SJSA1 (cell line): Measurements from ENCODE around the gene COL2A1. TPM values are rescaled to one million over a fixed set of nuclear protein-coding genes. Genes with fewer than 3 reads are reported as not detected.

Source experiments
- DNase-seq, 2 experiments: peaks; one replicate each; pipeline ENCODE4 v3.0.0-alpha.2; 2015 to 2020; ENCODE audit warnings: low spot score in 2 of 2, low read depth in 1 of 2
- H3K27ac ChIP-seq: fragments of 250-450 bp; sonication (Bioruptor Pico); 2 replicates; pipeline ENCODE4 v1.5.1; 2020; ENCODE audit warnings: mild to moderate bottlenecking, moderate library complexity
- H3K27me3 ChIP-seq: fragments of 250-450 bp; sonication (Bioruptor Pico); replicated peaks from 2 replicates; pipeline ENCODE4 v1.5.1; 2020; ENCODE audit warnings: mild to moderate bottlenecking, moderate library complexity
- H3K36me3 ChIP-seq: fragments of 250-450 bp; sonication (Bioruptor Pico); 2 replicates; pipeline ENCODE4 v1.5.1; 2020; ENCODE audit warnings: mild to moderate bottlenecking
- H3K4me1 ChIP-seq: fragments of 250-450 bp; sonication (Bioruptor Pico); replicated peaks from 2 replicates; pipeline ENCODE4 v1.6.1; 2021; ENCODE audit warnings: mild to moderate bottlenecking
- H3K4me3 ChIP-seq: fragments of 250-450 bp; sonication (Bioruptor Pico); 2 replicates; pipeline ENCODE4 v1.5.1; 2020; ENCODE audit warnings: mild to moderate bottlenecking
- H3K9me3 ChIP-seq: fragments of 250-450 bp; sonication (Bioruptor Pico); replicated peaks from 2 replicates; pipeline ENCODE4 v1.5.1; 2020; ENCODE audit warnings: mild to moderate bottlenecking
- total RNA-seq: library from RNA; depleted of rRNA; stranded (reverse); fragments of >200 nt; shearing (Covaris generic); gene quantifications from 2 replicates; pipeline ENCODE4 v1.2.3, GENCODE V29; 2014

Gene COL2A1
- total RNA-seq, 1 experiment from 2014 or later = not detected

- Histone ChIP-seq H3K9me3 (no peaks in the 10 kb centered on the region), H3K27ac (no peak overlapping the region), H3K27me3 (no peaks in the 10 kb centered on the region), H3K4me3 (no peak overlapping the region), H3K4me1 (no peaks in the 10 kb centered on the region), H3K36me3 (no peaks in the 10 kb centered on the region)
- no peak for DNase-seq
Observed at GRCh38 chr12:47986832-47987231, 17.4 kb downstream of the COL2A1 start.

GRCh38 chr12:47986291-47986660 lies 18.0 kb downstream of the COL2A1 start:
- no peaks in the 10 kb centered on the region for H3K27me3 ChIP-seq
- no peak overlapping the region for H3K4me3 ChIP-seq
- H3K9me3 ChIP-seq = no peaks in the 10 kb centered on the region
- H3K4me1 ChIP-seq = no peaks in the 10 kb centered on the region
- no peak for DNase-seq
- no peaks in the 10 kb centered on the region for H3K36me3 ChIP-seq
- no peak overlapping the region for H3K27ac ChIP-seq

GRCh38 chr12:47985596-47986290 lies 18.5 kb downstream of the COL2A1 start:
- Histone ChIP-seq H3K4me1 (no peaks in the 10 kb centered on the region), H3K4me3 (no peak overlapping the region), H3K27me3 (no peaks in the 10 kb centered on the region), H3K27ac (no peak overlapping the region), H3K9me3 (no peaks in the 10 kb centered on the region), H3K36me3 (no peaks in the 10 kb centered on the region)
- DNase-seq = no peak

- no peaks in the 10 kb centered on the region for H3K36me3 ChIP-seq
- no peaks in the 10 kb centered on the region for H3K27me3 ChIP-seq
- H3K9me3 ChIP-seq = no peaks in the 10 kb centered on the region
- DNase-seq = no peak
- H3K4me3 ChIP-seq = no peak overlapping the region
- no peaks in the 10 kb centered on the region for H3K4me1 ChIP-seq
- no peak overlapping the region for H3K27ac ChIP-seq
Observed at GRCh38 chr12:47984331-47984801, 19.9 kb downstream of the COL2A1 start.

- Histone ChIP-seq H3K9me3 (no peaks in the 10 kb centered on the region), H3K36me3 (no peaks in the 10 kb centered on the region), H3K4me1 (no peaks in the 10 kb centered on the region), H3K4me3 (no peak overlapping the region), H3K27ac (no peak overlapping the region), H3K27me3 (no peaks in the 10 kb centered on the region)
- DNase-seq = no peak
Observed at GRCh38 chr12:47983541-47984115, 20.6 kb downstream of the COL2A1 start.

DNA sequence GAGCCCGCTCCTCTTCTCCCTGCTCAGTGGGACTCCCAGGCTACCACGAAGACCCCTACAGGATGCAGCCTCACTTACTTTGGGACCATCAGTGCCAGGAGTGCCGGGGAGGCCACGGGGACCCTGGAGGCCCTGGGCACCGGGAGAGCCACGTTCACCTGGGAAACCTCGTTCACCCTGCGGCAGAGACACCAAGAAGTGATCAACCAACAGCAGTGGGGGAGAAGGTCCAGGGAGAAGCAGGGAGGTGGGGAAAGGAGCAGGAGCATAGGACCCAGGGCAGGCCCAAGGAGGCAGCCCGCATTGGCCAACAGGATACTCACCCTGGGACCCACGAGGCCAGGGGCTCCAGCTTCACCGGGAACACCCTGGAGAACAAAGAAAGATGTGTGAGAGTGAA lies 21.5 kb downstream of the COL2A1 start:
- H3K4me3 ChIP-seq = no peak overlapping the region
- no peak for DNase-seq
- no peak overlapping the region for H3K27ac ChIP-seq
- no peaks in the 10 kb centered on the region for H3K36me3 ChIP-seq
- H3K9me3 ChIP-seq = no peaks in the 10 kb centered on the region
- H3K27me3 ChIP-seq = no peaks in the 10 kb centered on the region
- no peaks in the 10 kb centered on the region for H3K4me1 ChIP-seq

DNA sequence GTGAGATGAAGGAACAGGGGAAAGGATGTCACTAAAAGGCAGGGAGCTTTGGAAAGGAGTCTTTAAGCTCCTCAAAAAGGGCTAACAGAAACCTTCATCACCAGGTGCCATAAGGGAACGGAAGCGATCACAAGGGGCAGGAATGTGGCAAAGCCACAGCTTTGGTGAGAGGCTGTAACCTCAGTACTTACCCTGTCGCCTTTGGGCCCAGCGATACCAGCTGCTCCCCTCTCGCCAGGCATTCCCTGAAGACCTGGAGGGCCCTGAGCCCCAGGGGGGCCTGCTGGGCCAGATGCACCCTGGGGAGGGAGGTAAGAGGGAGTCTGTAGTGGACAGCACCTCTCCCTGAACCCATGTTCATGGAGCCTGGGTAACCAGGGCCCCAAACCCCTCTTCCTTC lies 22.0 kb downstream of the COL2A1 start:
- DNase-seq = no peak

DNA sequence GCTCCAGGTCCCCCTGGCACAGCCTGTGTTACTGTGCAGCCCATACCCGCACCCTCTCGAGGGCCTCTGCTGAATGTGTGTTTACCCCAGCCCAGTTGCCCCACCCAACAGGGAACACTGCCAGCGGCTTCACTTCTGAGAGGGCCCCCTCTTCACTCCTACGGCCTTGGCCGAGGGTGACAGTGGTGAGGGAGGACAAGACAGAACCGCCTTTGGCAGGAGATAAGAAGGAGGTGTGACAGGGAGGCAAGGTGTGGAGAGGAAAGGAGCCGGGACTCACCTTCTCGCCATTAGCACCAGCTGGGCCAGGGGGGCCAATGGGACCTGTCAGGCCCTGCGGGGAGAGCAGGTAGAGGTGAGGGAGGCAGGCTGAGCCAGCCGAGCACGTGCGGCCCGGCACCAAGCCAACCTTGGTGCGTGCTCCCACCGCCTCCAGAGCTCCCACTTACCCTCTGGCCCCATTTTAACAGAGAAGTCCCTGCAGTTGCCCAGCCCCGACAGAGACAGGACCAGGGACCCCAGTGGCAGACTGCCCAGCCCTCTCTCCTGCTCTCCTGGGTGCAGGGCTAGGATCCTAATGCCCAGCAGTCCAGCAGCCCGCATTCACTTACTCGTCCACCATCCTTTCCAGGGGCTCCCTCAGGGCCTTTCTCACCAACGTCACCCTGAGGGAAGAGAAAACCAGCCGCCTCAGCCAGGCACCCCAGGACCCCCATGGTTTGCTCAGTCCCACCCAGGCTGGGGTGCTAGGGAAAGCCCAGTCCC lies 22.6 kb downstream of the COL2A1 start:
- Histone ChIP-seq H3K9me3 (no peaks in the 10 kb centered on the region), H3K36me3 (no peaks in the 10 kb centered on the region), H3K4me3 (no peak overlapping the region), H3K4me1 (no peaks in the 10 kb centered on the region), H3K27me3 (no peaks in the 10 kb centered on the region), H3K27ac (no peak overlapping the region)
- no peak for DNase-seq

More for the DNA sequence above, 22.0 kb downstream of the COL2A1 start:
- no peaks in the 10 kb centered on the region for H3K9me3 ChIP-seq
- no peaks in the 10 kb centered on the region for H3K36me3 ChIP-seq
- H3K4me3 ChIP-seq = no peak overlapping the region
- H3K4me1 ChIP-seq = no peaks in the 10 kb centered on the region
- no peak overlapping the region for H3K27ac ChIP-seq
- H3K27me3 ChIP-seq = no peaks in the 10 kb centered on the region

GRCh38 chr12:47980779-47981495 lies 23.3 kb downstream of the COL2A1 start:
- Histone ChIP-seq H3K4me3 (no peak overlapping the region), H3K27ac (no peak overlapping the region), H3K4me1 (no peaks in the 10 kb centered on the region), H3K9me3 (no peaks in the 10 kb centered on the region), H3K36me3 (no peaks in the 10 kb centered on the region), H3K27me3 (no peaks in the 10 kb centered on the region)
- no peak for DNase-seq

- no peaks in the 10 kb centered on the region for H3K9me3 ChIP-seq
- H3K27me3 ChIP-seq = no peaks in the 10 kb centered on the region
- no peaks in the 10 kb centered on the region for H3K36me3 ChIP-seq
- no peak overlapping the region for H3K4me3 ChIP-seq
- H3K4me1 ChIP-seq = no peaks in the 10 kb centered on the region
- no peak overlapping the region for H3K27ac ChIP-seq
- no peak for DNase-seq
Observed at GRCh38 chr12:47980197-47980596, 24.1 kb downstream of the COL2A1 start.

GRCh38 chr12:47979686-47980085 lies 24.6 kb downstream of the COL2A1 start:
- Histone ChIP-seq H3K27me3 (no peaks in the 10 kb centered on the region), H3K36me3 (no peaks in the 10 kb centered on the region), H3K4me3 (no peak overlapping the region), H3K4me1 (no peaks in the 10 kb centered on the region), H3K27ac (no peak overlapping the region), H3K9me3 (no peaks in the 10 kb centered on the region)
- DNase-seq = no peak

DNA sequence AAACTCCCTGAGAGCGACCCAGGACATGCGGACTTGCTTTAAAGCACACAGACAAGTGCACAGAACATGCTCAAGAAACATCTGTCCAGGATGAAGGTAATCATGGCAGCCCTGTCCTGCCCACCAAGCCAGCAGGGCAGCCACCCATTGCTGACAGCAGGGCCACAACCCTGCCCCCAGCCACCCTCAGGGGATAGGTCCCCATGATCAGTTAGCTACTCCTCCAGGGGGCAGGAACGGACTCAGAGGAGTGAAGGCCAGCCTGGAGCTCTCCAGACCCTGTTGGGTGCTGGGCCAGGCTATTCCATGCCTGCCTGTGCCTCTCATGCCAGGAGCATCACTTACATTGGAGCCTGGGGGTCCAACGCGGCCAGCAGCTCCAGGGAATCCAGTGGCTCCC lies 25.1 kb downstream of the COL2A1 start:
- no peaks in the 10 kb centered on the region for H3K9me3 ChIP-seq
- H3K27me3 ChIP-seq = no peaks in the 10 kb centered on the region
- no peak overlapping the region for H3K27ac ChIP-seq
- H3K36me3 ChIP-seq = no peaks in the 10 kb centered on the region
- H3K4me3 ChIP-seq = no peak overlapping the region
- DNase-seq = no peak
- no peaks in the 10 kb centered on the region for H3K4me1 ChIP-seq

DNA sequence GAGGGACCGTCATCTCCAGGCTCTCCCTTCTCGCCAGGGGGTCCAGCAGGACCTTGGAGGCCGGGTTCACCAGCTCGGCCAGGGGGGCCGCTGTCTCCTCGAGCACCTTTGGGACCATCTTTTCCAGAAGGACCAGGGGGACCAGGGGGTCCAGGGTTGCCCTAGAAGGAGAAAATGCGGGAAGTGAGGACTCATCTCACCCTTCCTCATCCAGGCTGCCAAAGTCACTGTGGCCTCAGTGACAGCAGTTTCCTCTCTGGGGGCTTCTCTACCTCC lies 25.7 kb downstream of the COL2A1 start:
- no peak overlapping the region for H3K27ac ChIP-seq
- H3K4me1 ChIP-seq = no peaks in the 10 kb centered on the region
- H3K27me3 ChIP-seq = no peaks in the 10 kb centered on the region
- DNase-seq = no peak
- no peaks in the 10 kb centered on the region for H3K36me3 ChIP-seq
- H3K4me3 ChIP-seq = no peak overlapping the region
- H3K9me3 ChIP-seq = no peaks in the 10 kb centered on the region
